ENCODE results near the gene PEPD.

GRCh38 chr19:33550768-33551167 lies 29.2 kb upstream of the PEPD start:
- TF ChIP-seq CTCF (IDR thresholded peaks at IDR 0.05; ENCODE audit: low read depth, low read length, missing input control): no peak
- no peak for TF ChIP-seq GABPA (IDR thresholded peaks at IDR 0.05 in 1 of 2, conservative IDR thresholded peaks at IDR 0.05 in 1 of 2)
- TF ChIP-seq SP1 (IDR thresholded peaks at IDR 0.05): no peak
- TF ChIP-seq FOXA1 (IDR thresholded peaks at IDR 0.05): no peak

Measured in liver (tissue), 3 donors.